Lower leg skin (tissue), 4 donors: ENCODE results near the gene OVCH2. TPM values are rescaled to one million over a fixed set of nuclear protein-coding genes. Genes with fewer than 3 reads are reported as not detected.
A peak's percentile ranks its signal among the peaks of the same experiment; 100 is the strongest.

Source experiments
- DNase-seq, 2 donors: peaks; one replicate each; pipeline ENCODE4 v3.0.0-alpha.2; 2019; ENCODE audit warnings: low spot score in 2 of 2
- H3K4me3 ChIP-seq: fragments of 200-600 bp; sonication (generic); 2 replicates; pipeline ENCODE4 v1.5.1; 2017; ENCODE audit warnings: mild to moderate bottlenecking, low read depth; ENCODE audit not compliant: poor library complexity, severe bottlenecking
- POLR2A ChIP-seq, 2 donors: fragments of 450-650 bp; IDR thresholded peaks; one replicate each; pipeline ENCODE4 v1.6.1; 2016 to 2017; ENCODE audit warnings: antibody characterized with exemption in 2 of 2, mild to moderate bottlenecking in 1 of 2, moderate library complexity in 1 of 2
- WGBS, 2 donors: methylation state at CpG; one replicate each; pipeline ENCODE4 v1.1.5; 2018; 5-methylcytosine and 5-hydroxymethylcytosine counted together
- intact Hi-C: fragments of 100-400 bp; cut with DNase I; formaldehyde crosslinking; loops from one replicate; pipeline ENCODE4 v1.15.0; 2023; ENCODE audit warnings: low total_unique reads
- total RNA-seq, 4 donors: library from RNA; depleted of rRNA; stranded (reverse); fragments of >200 nt; gene quantifications; one replicate each; pipeline ENCODE4 v1.1.0, GENCODE V29; 2016
- TF ChIP-seq, protein P1 (sequence below), 3 donors: fragments of 450-650 bp; IDR thresholded peaks; one replicate each; pipeline ENCODE4 v1.5.1; 2016; ENCODE audit warnings: antibody characterized with exemption in 3 of 3, mild to moderate bottlenecking in 3 of 3, moderate library complexity in 2 of 3

Gene OVCH2
- total RNA-seq, 4 donors from 2014 or later = 6.5 to 12.2 (median 8.3) TPM

DNA sequence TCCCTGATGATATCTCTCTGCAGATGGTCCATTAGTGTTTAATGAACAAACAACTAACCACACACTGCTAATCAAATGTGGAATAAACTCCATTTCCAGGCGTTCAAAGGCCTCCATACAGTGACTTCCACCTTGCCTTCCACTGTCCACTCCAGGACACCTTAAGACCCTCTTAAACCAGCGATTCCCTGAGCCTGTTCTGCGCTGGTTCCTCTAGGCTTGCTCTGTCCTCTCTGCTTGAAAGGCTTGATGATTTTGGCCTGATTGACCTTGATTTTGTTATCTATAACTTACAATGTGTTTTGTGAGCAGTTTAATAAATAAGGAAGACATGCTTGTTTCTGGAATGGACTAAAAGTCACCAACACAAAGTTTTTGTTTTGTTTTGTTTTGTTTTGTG, 12.0 kb downstream of the OVCH2 start:
- no peak for DNase-seq
- no peak overlapping the region for H3K4me3 ChIP-seq
- TF ChIP-seq, protein P1, sequence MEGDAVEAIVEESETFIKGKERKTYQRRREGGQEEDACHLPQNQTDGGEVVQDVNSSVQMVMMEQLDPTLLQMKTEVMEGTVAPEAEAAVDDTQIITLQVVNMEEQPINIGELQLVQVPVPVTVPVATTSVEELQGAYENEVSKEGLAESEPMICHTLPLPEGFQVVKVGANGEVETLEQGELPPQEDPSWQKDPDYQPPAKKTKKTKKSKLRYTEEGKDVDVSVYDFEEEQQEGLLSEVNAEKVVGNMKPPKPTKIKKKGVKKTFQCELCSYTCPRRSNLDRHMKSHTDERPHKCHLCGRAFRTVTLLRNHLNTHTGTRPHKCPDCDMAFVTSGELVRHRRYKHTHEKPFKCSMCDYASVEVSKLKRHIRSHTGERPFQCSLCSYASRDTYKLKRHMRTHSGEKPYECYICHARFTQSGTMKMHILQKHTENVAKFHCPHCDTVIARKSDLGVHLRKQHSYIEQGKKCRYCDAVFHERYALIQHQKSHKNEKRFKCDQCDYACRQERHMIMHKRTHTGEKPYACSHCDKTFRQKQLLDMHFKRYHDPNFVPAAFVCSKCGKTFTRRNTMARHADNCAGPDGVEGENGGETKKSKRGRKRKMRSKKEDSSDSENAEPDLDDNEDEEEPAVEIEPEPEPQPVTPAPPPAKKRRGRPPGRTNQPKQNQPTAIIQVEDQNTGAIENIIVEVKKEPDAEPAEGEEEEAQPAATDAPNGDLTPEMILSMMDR (IDR thresholded peaks at IDR 0.05) = no peak
- TF ChIP-seq POLR2A (IDR thresholded peaks at IDR 0.05) = no peak
- intact Hi-C loops = no loop called here
- 86 to 92% methylated on average over 3 of the region's 3 CpGs for WGBS, 2 donors

DNA sequence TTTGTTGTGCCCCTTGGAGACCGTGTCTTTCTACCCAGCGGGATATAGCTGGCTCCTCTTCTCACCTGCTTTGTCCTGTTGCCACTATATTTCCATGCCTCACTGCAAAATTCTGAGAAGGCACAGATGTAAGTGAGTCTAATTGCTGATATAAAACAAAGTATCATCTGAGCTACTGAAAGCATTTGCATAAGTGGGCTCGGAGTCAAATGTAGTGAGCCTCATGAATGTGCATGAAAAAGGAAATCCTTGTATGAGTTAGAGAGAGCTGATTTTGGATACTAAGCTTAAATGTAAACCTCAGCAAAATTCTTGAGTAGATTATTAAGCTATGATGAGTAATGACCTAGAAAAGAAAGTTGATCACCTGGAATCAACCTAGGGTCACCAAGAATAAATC, 13.9 kb downstream of the OVCH2 start:
- H3K4me3 ChIP-seq = no peak overlapping the region
- WGBS, 2 donors = 80 to 81% methylated on average over 3 of the region's 3 CpGs
- no peak for DNase-seq
- TF ChIP-seq POLR2A (IDR thresholded peaks at IDR 0.05) = no peak
- TF ChIP-seq, protein P1 (IDR thresholded peaks at IDR 0.05) = no peak
- intact Hi-C loops = no loop called here

DNA sequence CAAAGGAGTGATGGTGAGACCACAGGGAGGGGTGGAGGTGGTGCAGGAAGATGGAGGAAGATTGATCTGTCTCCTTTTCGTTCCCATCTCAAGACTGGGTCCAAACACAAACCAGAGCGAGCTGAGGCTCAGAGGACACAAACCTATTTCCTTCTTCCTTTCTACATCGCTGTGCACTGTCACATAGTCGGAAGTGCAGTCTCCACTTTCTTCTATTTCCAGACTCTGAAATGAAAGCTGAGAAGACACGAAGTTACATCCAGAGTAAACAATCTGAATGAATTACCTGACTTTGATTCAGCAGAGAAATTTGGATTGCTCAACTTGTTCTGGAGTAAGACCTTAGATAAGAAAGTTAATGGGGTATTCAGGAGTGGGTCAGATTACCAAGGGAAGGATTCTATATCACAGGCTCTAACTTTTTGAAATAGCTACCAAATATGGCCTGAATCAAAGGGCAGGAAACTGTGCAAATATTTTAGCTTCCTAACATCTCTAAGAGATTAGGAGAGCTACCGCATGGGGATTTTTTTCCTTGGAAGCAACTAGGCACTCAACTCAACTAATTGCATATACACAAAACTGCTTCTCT, 14.4 kb downstream of the OVCH2 start:
- TF ChIP-seq, protein P1 (IDR thresholded peaks at IDR 0.05) = no peak
- no peak for TF ChIP-seq POLR2A (IDR thresholded peaks at IDR 0.05)
- WGBS, 2 donors = 81% methylated on average over 6 of the region's 6 CpGs
- H3K4me3 ChIP-seq = no peak overlapping the region
- intact Hi-C loops = no loop called here
- DNase-seq = no peak

DNA sequence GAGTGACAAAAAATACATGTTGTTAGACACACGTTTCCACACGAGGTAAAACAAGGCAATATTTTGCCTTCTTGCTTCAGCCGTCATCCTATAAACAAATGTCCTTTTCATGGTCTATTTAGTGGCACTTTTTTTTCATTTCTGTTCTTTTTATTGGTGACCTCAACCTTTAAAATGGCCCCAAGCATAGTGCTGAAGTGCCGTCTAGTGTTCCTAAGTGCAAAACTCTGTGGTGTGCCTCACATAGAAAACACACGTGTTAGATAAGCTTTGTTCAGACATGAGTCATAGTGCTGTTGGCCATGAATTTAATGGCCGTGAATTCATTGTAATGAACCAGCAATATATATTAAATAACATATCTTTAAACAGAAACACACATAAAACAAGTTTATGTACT, 15.6 kb downstream of the OVCH2 start:
- intact Hi-C loops = no loop called here
- WGBS, 2 donors = 29 to 49% methylated on average over 6 of the region's 6 CpGs

DNA sequence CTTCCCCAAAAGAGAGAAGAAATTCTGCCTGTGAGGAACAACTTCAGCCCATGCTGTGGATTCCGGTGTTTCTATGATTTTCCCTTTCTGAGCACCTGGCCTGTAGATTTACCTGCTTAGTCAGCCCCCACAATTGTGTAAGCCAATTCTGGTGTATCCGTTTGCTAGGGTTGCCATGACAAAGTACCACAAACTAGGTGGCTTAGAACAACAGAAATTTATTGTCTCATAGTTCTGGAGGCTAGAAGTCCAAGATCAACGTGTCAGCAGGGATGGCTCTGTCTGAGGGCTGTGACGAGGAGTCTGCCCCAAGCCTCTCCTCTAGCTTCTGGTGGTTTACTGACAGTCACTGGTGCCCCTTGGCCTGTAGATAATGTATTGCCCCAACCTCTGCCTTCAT, 17.0 kb downstream of the OVCH2 start:
- no peak overlapping the region for H3K4me3 ChIP-seq
- TF ChIP-seq POLR2A (IDR thresholded peaks at IDR 0.05) = no peak
- TF ChIP-seq, protein P1 (IDR thresholded peaks at IDR 0.05) = no peak
- 50 to 65% methylated on average over 4 of the region's 4 CpGs for WGBS, 2 donors
- DNase-seq = no peak
- intact Hi-C loops = no loop called here

More for the DNA sequence above, 15.6 kb downstream of the OVCH2 start:
- TF ChIP-seq, protein P1 (IDR thresholded peaks at IDR 0.05) = no peak
- no peak for TF ChIP-seq POLR2A (IDR thresholded peaks at IDR 0.05)
- DNase-seq = no peak
- H3K4me3 ChIP-seq = no peak overlapping the region

DNA sequence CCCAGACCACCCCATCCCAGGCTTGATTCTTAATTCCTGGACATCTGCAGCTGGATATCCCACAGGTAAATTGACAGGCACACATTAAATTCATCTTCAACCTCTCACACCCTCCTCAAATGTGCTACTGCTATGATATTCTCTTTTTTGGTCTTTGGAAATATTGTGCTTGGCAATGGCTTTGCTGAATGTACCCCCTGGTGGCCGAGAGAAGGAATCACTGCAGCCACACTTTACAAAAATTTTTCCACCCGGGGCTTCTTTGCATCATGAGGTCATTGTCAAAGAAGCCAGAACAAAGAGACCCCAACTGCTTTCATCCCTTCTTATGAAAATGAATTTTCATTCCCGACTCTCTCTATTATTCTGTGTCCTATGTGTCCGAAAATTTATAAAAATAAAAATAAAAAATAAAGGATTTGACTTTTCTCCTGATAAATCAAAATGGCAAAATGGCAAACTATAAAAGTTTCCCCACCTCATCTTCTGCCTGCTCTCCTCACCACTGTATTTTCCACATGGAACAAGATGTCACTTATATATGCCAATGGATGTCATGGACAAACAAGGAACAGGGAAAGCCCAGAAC, 17.9 kb downstream of the OVCH2 start:
- WGBS, 2 donors = 17% methylated on average over 4 of the region's 4 CpGs
- TF ChIP-seq POLR2A (IDR thresholded peaks at IDR 0.05) = no peak
- TF ChIP-seq, protein P1 (IDR thresholded peaks at IDR 0.05) = peak in 1 of 3 donors; percentile 27
- no peak for DNase-seq
- H3K4me3 ChIP-seq = no peak overlapping the region
- intact Hi-C loops = no loop called here
